HS-5 (cell line): ENCODE measurements around the gene DDX24.

Experiments
- DNase-seq: peaks from one replicate; pipeline ENCODE4 v3.0.0-alpha.2; 2012; ENCODE audit warnings: low read depth

The DDX24 gene

DNA sequence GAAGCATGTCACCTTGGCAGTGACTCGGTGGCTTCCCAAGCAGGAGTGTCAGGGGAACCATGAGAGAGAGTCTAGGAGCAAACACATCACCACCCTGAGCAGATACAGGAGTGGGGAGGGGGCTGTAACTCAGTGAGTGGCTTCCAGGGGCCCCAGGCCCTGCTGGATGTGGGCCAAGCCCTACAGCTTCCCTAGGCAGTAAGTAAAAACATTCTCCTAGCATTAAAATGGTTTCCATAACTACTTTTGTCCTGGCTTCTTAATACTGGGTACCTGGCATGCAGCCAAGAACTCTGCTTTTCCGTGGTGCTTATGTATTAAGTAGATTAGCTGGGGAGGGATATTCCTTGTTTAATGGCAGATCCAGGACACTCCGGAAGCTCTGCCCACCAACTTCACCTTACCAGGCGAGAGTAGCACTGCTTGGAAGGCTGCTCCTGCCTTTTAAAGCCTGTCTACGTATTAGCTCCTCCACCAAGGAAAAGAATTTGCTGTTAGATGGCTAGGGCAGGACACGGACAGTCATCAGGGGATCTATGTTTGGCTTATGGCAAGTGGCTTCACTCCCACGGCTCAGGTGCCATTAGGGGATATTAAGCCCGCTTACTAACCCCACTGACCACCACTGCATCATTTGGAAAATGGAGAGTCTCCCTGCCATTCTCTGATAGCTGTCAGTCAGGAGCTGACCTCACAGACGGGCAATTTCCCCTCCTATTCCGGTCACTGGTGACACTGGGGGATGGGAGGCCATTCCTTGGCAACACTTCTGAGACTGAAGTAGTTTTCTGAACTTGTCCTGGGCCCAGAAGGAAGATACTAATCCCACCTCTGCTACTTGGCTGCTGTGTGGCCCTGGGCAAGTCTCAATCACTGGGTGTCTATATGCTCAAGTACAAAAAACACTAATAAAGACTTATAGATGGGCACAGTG, 32.0 kb downstream of the DDX24 start:
- DNase-seq: no peak

- no peak for DNase-seq
These were observed 33.4 kb downstream of the DDX24 start for GRCh38 chr14:94047581-94047980.

DNA sequence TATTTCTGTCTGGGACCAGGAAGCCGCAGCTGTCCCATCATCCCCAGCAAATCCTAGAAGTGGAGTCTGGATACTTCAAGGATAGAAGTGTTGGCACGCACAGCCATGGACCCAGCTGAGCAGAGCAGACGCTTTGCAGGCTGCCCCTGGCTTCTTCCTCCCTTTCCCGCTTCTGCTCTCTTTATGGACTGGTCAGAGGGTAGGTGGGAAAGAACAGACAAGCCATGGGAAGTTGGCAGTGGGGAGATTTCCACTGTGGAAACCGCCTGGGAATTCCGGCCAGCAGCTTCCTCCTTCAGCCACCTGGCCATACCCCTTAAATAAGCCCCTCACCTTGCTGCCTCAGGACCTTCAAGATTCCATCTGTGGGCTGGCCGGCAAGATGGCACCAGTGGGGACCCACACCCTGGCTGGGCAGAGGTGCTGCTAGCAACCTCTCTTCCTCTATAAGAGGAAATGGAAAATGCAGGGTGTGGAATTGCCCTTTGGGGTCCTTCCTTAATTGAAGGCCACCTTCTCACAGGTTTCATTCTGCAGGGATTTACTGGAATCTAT, 34.2 kb downstream of the DDX24 start:
- DNase-seq: no peak

DNA sequence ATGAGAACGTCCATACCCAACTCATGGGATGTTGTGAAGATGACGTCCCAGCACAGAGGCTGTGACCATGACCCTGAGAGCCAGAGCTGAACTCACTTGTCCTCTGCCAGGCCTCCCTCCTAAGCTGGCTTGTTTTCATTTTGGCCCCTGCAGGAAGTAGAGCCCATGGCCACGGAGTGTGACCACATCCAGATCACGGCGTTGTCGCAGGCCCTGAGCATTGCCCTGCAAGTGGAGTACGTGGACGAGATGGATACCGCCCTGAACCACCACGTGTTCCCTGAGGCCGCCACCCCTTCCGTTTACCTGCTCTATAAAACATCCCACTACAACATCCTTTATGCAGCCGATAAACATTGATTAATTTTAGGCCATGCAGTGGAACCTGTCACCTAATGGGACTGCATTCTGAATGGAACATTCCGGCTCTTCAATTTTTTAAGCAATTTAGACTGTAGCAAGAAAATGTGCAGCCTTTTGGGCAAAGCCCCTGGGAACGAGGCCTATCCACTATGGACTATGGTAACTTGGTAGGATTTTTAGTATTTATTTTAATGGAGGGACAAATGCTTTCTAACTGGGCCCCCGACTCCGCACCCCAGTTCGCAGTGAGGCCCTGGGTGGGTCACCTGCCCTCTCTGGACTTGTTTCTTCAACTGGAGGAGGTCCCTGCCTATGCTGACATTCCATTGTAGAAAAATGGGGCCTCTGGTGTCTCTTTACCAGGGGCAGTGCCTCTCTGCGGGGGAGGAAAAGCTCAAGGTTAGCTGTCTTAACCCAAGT, 35.2 kb downstream of the DDX24 start:
- DNase-seq: no peak

DNA sequence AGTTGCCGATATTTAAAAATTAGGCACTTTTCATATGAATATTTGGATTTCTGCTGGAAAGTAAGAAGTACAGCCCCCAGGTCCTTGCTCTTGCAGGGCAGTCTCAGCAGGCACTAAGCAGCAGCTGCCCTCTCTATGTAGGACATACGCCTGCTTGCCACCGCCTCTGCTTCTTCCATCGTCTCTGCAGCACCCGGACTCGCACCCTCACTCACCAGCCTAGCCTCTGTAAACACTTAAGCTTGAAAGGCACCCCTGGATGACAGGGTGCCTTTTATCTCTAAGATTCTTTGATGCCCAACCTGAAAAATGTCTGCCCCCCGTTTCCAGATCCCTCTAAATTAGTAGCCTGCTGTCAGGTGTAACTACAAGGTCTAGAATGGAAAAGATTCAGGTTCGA, 35.9 kb downstream of the DDX24 start:
- DNase-seq: no peak

DNA sequence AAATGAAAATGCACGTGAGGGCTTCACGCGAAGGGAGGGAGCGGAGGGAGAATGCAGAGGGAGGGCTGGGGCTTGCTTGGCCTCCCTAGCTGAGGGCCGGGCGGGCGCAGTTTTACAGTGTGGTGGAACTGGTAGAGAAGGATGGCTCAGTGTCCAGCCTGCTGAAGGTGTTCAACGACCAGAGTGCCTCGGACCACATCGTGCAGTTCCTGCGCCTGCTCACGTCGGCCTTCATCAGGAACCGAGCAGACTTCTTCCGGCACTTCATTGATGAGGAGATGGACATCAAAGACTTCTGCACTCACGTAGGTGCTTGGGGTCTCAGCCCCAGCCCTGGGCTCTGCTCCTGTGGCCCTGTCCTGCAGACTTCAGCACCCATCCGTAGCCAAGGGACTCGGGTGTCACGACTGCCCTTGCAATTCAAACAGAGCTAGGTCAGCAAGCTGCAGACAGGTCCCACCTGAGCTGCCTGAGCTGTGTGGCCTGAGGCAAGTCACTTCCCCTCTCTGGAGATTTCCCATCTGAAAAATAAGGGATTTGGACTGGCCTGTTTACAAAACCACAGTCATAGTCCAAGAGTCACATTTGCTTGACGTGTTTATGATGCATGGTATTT, 36.4 kb downstream of the DDX24 start:
- DNase-seq: no peak

DNA sequence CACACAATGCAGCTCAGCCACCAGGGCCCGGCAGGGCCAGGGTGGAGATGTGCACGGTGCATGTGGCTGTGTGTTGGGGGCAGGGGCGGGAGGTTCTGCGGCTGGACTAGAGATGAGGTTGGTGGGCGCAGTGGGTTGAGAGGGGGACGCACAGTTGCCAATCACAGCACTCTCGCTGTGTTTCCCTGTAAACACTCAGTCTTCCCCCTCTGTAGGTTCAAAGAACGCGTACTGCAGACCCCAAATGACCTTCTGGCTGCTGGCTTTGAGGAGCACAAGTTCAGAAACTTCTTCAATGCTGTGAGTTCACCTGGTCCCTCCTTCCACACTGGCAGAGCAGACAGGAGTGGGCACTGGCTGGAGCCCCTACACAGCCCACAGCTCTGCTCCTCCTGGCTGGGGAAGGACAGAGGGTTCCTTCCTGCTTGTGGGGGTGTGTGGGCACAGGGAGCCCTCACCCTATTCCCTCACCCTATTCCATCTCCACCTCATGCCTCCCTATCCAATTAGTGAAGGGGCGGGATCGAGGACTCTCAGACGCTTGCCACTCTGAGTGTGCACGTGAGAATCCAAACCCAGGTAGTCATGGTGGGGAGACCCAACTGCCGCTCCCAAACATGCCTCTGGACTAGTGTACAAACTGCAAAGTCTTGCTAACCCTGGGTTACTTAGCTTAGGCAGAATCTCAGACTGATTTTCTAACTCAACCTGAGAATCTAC, 37.1 kb downstream of the DDX24 start:
- DNase-seq: no peak

DNA sequence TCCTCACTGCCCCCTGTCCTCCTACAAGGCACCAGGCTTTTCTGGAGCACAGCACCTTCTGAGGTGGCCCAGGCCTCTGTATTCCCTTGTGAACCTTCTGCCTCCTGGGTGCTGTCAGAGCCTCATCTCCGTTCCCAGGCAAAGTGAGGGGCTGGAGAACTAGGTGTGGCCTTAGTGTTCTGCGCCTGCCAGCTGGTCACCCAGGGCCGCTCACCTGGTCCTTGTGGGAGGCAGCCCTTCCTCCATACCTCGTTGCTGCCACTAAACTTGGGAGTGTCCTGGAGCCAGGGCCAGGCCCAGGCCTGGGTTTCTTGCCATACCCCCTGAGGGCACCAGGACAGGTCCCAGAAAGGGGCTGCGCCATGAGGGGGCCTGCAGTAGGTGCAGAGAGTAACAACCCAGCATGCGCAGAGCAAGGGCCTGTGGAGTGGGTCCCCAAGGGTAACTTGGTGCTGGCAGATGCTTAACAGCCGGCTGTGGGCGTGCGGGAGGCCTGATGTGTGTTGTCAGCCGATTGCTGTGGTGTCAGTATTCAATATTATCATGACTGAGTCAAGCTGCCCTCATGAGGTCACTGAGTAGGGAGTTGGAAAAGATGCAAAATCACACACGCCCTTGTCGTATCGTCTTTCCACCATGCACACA, 37.8 kb downstream of the DDX24 start:
- DNase-seq: no peak

DNA sequence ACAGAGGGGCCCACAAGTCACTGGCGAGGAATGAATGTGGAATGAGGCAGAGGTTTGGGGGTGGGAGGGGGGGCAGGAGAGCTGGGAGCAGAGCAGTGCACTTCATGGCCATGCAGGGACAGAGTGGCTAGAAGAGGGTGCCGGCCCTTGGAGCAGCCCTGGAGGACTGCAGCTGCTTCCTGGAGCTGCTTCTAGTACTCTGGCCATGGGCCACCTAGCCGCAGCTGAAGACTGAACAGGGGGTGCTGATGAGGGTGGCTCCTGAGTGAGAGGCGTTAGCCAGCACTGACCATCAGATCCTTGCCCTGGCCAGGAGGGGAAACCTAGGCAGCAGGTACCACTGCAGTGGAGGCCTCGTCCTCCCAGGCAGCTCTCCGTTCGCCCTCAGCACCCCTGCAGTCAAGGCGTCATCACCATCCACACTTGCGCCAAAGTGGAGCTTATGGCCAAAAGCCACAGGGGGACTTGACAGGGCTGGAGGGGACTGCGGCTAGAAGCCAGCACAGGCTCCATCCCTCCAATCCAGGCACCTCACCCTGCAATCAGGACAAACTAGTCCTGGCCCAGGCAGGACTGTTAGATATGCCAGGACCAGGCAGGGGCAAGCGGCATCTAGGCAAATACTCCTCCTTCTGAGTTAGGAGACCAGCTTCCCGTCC, 38.4 kb downstream of the DDX24 start:
- no peak for DNase-seq

- no peak for DNase-seq
These were observed 39.3 kb downstream of the DDX24 start for GRCh38 chr14:94041551-94042346.

GRCh38 chr14:94040796-94041195, 40.2 kb downstream of the DDX24 start:
- DNase-seq: no peak

GRCh38 chr14:94040247-94040646, 40.8 kb downstream of the DDX24 start:
- DNase-seq: no peak

DNA sequence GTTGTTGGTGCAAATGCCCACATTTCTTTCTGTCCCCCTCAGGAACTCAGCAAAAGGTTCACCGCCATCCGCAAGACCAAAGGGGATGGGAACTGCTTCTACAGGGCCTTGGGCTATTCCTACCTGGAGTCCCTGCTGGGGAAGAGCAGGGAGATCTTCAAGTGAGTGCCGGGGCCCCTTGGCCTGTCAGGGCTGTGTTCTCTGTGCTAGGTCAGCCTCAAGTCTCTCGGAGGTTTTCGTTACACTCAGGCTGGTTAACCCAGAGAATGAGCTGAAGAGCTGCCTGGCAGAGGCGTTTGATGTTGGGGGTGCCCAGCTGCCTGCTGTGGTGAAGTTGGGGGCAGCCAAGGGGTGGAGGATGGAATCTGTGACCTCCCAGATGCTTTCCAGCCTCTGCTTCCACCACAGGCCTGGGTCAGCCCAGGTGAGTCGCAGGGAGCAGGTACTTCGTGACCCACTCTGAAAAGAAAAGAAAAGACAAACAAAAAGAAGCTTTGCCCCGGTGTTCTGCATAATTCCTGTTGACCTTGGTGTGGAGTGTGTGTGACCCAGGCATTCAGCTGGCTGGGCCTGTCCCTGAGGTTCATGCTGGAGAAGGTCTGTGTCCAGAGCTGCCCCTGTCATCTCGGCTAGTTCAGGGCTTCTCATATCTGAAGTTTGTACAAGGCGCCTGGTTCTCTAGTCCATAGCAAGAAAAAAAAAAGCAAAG, 41.9 kb downstream of the DDX24 start:
- no peak for DNase-seq

- no peak for DNase-seq
These were observed 42.5 kb downstream of the DDX24 start for GRCh38 chr14:94038510-94038909.

GRCh38 chr14:94037954-94038353, 43.0 kb downstream of the DDX24 start:
- DNase-seq: no peak

DNA sequence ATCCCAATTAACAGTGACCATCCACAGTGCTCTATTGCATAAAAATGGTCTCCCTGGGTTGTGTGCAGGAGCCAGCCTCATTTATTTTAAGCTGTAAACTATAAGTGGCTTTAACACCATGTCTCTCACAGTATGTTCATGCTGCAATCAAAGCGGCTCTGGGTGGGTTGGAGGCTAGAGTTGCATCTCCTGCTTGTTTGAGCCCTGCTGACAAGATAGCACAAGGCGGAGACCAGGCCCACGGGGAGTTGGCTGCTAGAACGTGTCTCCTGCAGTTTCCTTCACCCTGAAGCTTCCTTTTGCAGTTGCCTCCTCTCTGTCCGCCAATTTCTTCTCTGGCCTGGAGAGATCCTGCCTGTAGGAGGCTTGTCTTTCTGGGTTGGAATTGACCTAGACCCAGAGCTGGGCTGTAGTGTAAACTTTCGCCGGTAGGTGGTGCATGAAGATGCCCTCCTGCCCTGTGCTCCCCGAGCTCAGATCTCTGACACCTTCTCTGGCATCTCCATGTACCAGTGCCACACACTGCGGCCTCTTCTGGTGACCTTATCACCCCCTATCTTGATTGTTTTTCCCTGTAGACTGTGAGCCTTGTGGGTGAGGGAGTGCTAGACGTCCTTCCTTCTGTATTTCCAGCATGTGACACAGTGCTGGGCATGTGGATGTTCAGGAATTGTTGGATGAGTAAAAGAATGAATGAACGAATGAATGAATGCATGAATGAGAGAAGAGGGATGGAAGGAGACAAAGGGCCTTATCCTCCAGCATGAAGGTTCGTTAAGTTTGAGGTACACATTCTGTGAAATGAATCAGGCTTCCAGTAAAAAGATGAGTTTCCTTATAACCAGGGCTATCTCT, 44.5 kb downstream of the DDX24 start:
- peak; percentile 26 for DNase-seq

DNA sequence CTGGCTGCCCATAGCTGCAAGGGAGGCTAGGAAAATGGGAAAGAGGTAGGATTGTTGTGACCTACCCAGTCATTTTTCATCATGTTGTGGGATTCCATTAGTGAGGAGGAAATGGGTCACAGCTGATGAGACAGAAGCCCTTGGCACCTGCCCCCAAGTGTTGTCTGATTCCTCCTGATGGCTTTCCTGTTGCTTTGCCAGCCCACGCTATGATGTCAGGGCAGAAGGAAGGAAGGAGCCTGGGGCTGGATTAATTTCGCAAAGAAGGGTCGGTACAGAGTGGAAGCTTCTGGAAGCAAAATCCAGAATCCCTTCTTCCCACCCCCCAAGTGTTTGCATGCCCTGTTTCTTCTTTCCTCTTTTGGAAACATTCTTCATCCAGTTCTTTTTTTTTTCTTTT, 46.1 kb downstream of the DDX24 start:
- no peak for DNase-seq

- DNase-seq: no peak
These were observed 49.1 kb downstream of the DDX24 start for GRCh38 chr14:94031883-94032279.
